H1 (cell line): ENCODE results near the gene SSX2IP. TPM values are rescaled to one million over a fixed set of nuclear protein-coding genes. Genes with fewer than 3 reads are reported as not detected.

ENCODE experiments used
- CTCF ChIA-PET: fragments of 300-600 bp; sonication (Branson Sonifier 250); formaldehyde crosslinking; loops from one replicate; lab custom pipeline; 2021; ENCODE audit not compliant: partially characterized antibody; lab: Charles Lee
- POLR2A ChIA-PET: fragments of 300-600 bp; sonication (Branson Sonifier 250); formaldehyde crosslinking; loops from one replicate; lab custom pipeline; 2021; ENCODE audit warnings: inconsistent platforms; ENCODE audit not compliant: partially characterized antibody; lab: Charles Lee
- DNase-seq, 2 experiments: peaks; one replicate each; pipeline versions ENCODE4 v3.0.0 to v3.0.0-alpha.2; 2010 to 2022; ENCODE audit warnings: low spot score in 2 of 2, low read depth in 1 of 2, mixed read lengths in 1 of 2
- FAIRE-seq: peaks from 2 replicates; lab custom pipeline; 2011; peaks lifted over from hg19 to GRCh38; lab: Jason Lieb, UNC
- H2AFZ ChIP-seq: 2 replicates; pipeline ENCODE4 v1.8.1; 2012; ENCODE audit warnings: low read length, inconsistent platforms
- H2AK5ac ChIP-seq: 2 replicates; pipeline ENCODE4 v1.6.1; 2013; ENCODE audit warnings: low read depth, low read length
- H2BK120ac ChIP-seq: replicated peaks from 2 replicates; pipeline ENCODE3; 2013; ENCODE audit warnings: low read depth, low read length, inconsistent platforms
- H2BK12ac ChIP-seq: 2 replicates; pipeline ENCODE4 v1.6.1; 2013; ENCODE audit warnings: low read depth, low read length
- H2BK15ac ChIP-seq: 2 replicates; pipeline ENCODE4 v1.6.1; 2013; ENCODE audit warnings: low read length
- H2BK20ac ChIP-seq: 2 replicates; pipeline ENCODE4 v1.6.1; 2013; ENCODE audit warnings: low read length
- H2BK5ac ChIP-seq: 2 replicates; pipeline ENCODE4 v1.6.1; 2013; ENCODE audit warnings: low read depth, low read length
- H3K14ac ChIP-seq: 2 replicates; pipeline ENCODE4 v1.6.1; 2013; ENCODE audit warnings: inconsistent platforms; ENCODE audit not compliant: insufficient read length
- H3K18ac ChIP-seq: 2 replicates; pipeline ENCODE4 v1.6.1; 2013; ENCODE audit warnings: low read length; ENCODE audit errors: extremely low read depth
- H3K23ac ChIP-seq: 2 replicates; pipeline ENCODE4 v1.6.1; 2013; ENCODE audit warnings: inconsistent platforms; ENCODE audit not compliant: insufficient read length
- H3K23me2 ChIP-seq: 2 replicates; pipeline ENCODE4 v1.6.1; 2013; ENCODE audit warnings: low read depth, low read length
- H3K27ac ChIP-seq: 2 replicates; pipeline ENCODE4 v1.6.1; 2011; ENCODE audit warnings: low read depth, low read length, inconsistent platforms
- H3K27me3 ChIP-seq, 4 experiments: replicated peaks in 1 of 4; 1 replicate in 1 of 4; 2 replicates in 3 of 4; pipeline versions ENCODE4 v1.6.1 to v1.8.1; 2011 to 2013; ENCODE audit warnings: low read length in 3 of 4, mild to moderate bottlenecking in 3 of 4, inconsistent platforms in 2 of 4, mixed read lengths in 2 of 4, moderate library complexity in 1 of 4; ENCODE audit not compliant: control insufficient read depth in 3 of 4, insufficient read depth in 3 of 4; ENCODE audit errors: extremely low read depth in 1 of 4
- H3K36me3 ChIP-seq, 4 experiments: 2 replicates each; pipeline versions ENCODE4 v1.6.1 to v1.8.1; 2011 to 2013; ENCODE audit warnings: mild to moderate bottlenecking in 4 of 4, low read length in 3 of 4, moderate library complexity in 2 of 4, control low read depth in 1 of 4, inconsistent platforms in 1 of 4; ENCODE audit not compliant: insufficient read depth in 4 of 4, control insufficient read depth in 2 of 4
- H3K4ac ChIP-seq: replicated peaks from 2 replicates; pipeline ENCODE3; 2013; ENCODE audit warnings: low read length, low read depth, mixed read lengths, inconsistent platforms; ENCODE audit not compliant: insufficient read length
- H3K4me1 ChIP-seq, 4 experiments: replicated peaks in 1 of 4; 1 replicate in 1 of 4; 2 replicates in 3 of 4; pipeline versions ENCODE4 v1.6.1 to v1.8.1; 2011 to 2013; ENCODE audit warnings: low read length in 3 of 4, inconsistent platforms in 2 of 4, mixed read lengths in 1 of 4; ENCODE audit not compliant: insufficient read depth in 4 of 4, control insufficient read depth in 3 of 4
- H3K4me2 ChIP-seq, 2 experiments: 2 replicates each; pipeline versions ENCODE4 v1.6.1 to v1.8.1; 2011 to 2013; ENCODE audit warnings: low read depth in 2 of 2, low read length in 2 of 2, control low read depth in 1 of 2, inconsistent platforms in 1 of 2, mild to moderate bottlenecking in 1 of 2; ENCODE audit not compliant: insufficient read depth in 1 of 2
- H3K4me3 ChIP-seq, 4 experiments: fragments of 200-600, 300-600 bp in 1 of 4; sonication (generic), shearing (Covaris generic), sonication (Bioruptor Twin) in 1 of 4; 2 replicates each; pipeline versions ENCODE4 v1.5.1 to v1.8.1; 2011 to 2016; ENCODE audit warnings: low read length in 4 of 4, low read depth in 3 of 4, control low read depth in 2 of 4, inconsistent platforms in 2 of 4, mild to moderate bottlenecking in 2 of 4, mixed read lengths in 1 of 4, moderate library complexity in 1 of 4; ENCODE audit not compliant: insufficient read depth in 2 of 4; ENCODE audit errors: extremely low read depth in 1 of 4
- H3K56ac ChIP-seq: replicated peaks from 2 replicates; pipeline ENCODE3; 2013; ENCODE audit warnings: low read depth, mild to moderate bottlenecking, mixed read lengths, low read length, inconsistent platforms; ENCODE audit not compliant: insufficient read length
- H3K79me1 ChIP-seq: 2 replicates; pipeline ENCODE4 v1.6.1; 2013; ENCODE audit warnings: low read depth, low read length, control low read depth
- H3K79me2 ChIP-seq, 2 experiments: 2 replicates each; pipeline versions ENCODE4 v1.6.1 to v1.8.1; 2012 to 2013; ENCODE audit warnings: low read length in 2 of 2, mild to moderate bottlenecking in 2 of 2, inconsistent platforms in 1 of 2; ENCODE audit not compliant: insufficient read depth in 2 of 2, control insufficient read depth in 1 of 2
- H3K9ac ChIP-seq, 4 experiments: replicated peaks in 1 of 4; 1 replicate in 1 of 4; 2 replicates in 3 of 4; pipeline versions ENCODE4 v1.6.1 to v1.8.1; 2011 to 2013; ENCODE audit warnings: low read depth in 3 of 4, low read length in 3 of 4, control low read depth in 2 of 4, mild to moderate bottlenecking in 2 of 4, moderate library complexity in 2 of 4, inconsistent platforms in 1 of 4; ENCODE audit errors: extremely low read depth in 1 of 4
- H3K9me3 ChIP-seq, 2 experiments: 2 replicates each; pipeline versions ENCODE4 v1.6.1 to v1.8.1; 2012 to 2013; ENCODE audit warnings: mild to moderate bottlenecking in 2 of 2, moderate library complexity in 2 of 2, control low read depth in 1 of 2, inconsistent platforms in 1 of 2, low read depth in 1 of 2, low read length in 1 of 2, mixed read lengths in 1 of 2; ENCODE audit not compliant: insufficient read depth in 2 of 2
- H4K20me1 ChIP-seq, 2 experiments: replicated peaks in 1 of 2; 2 replicates each; pipeline versions ENCODE3 to v1.8.1; 2011 to 2013; ENCODE audit warnings: inconsistent platforms in 2 of 2, low read length in 2 of 2, mild to moderate bottlenecking in 1 of 2; ENCODE audit not compliant: insufficient read depth in 2 of 2, control insufficient read depth in 1 of 2
- H4K5ac ChIP-seq: 2 replicates; pipeline ENCODE4 v1.6.1; 2013; ENCODE audit warnings: low read length, low read depth, mixed read lengths, inconsistent platforms; ENCODE audit not compliant: insufficient read length
- H4K8ac ChIP-seq: 2 replicates; pipeline ENCODE4 v1.8.0; 2013; ENCODE audit warnings: mild to moderate bottlenecking, moderate library complexity, low read length, inconsistent platforms; ENCODE audit not compliant: insufficient read depth; ENCODE audit errors: extremely low read depth
- H4K91ac ChIP-seq: replicated peaks from 2 replicates; pipeline ENCODE3; 2013; ENCODE audit warnings: low read length, mixed read lengths, inconsistent platforms; ENCODE audit not compliant: insufficient read length
- BACH1 ChIP-seq: IDR thresholded peaks from 2 replicates; pipeline ENCODE4 v1.6.1; 2012; ENCODE audit warnings: low read length, improper control_type of control experiment
- BRCA1 ChIP-seq: IDR thresholded peaks from 2 replicates; pipeline ENCODE4 v1.6.1; 2012; ENCODE audit warnings: low read depth, low read length, improper control_type of control experiment
- KDM5A ChIP-seq: fragments of 200-600 bp; IDR thresholded peaks from 2 replicates; pipeline ENCODE4 v1.7.1; 2012; ENCODE audit warnings: mild to moderate bottlenecking, low read length, inconsistent platforms, mixed read lengths
- NRF1 ChIP-seq: IDR thresholded peaks from 2 replicates; pipeline ENCODE4 v1.6.1; 2011; ENCODE audit warnings: mild to moderate bottlenecking, low read depth, low read length, improper control_type of control experiment
- POU5F1 ChIP-seq: IDR thresholded peaks from 2 replicates; pipeline ENCODE4 v1.6.1; 2011; ENCODE audit warnings: low read depth, mild to moderate bottlenecking, low read length, moderate library complexity
- SP1 ChIP-seq: IDR thresholded peaks from 2 replicates; pipeline ENCODE4 v1.6.1; 2011; ENCODE audit warnings: low read depth, low read length
- ZNF274 ChIP-seq: IDR thresholded peaks from 2 replicates; pipeline ENCODE4 v1.7.0; 2012; ENCODE audit warnings: low read length, borderline replicate concordance; ENCODE audit errors: extremely low read depth
- WGBS, 2 experiments: shearing (Covaris generic) in 1 of 2; methylation state at CpG; one replicate each; pipeline versions ENCODE4 v1.1.6 to v1.1.7; 2013 to 2015; ENCODE audit warnings: low lambda C conversion rate in 2 of 2, mixed read lengths in 2 of 2, inconsistent platforms in 1 of 2, low coverage in 1 of 2, missing lambda C conversion rate in 1 of 2; ENCODE audit not compliant: insufficient replicate concordance in 2 of 2, insufficient coverage in 1 of 2, insufficient read length in 1 of 2; ENCODE audit errors: extremely low coverage in 1 of 2, missing lambda C conversion rate in 1 of 2; 5-methylcytosine and 5-hydroxymethylcytosine counted together
- polyA plus RNA-seq, 7 experiments: library from polyadenylated mRNA; depleted of rRNA in 3 of 7; stranded (reverse) in 5 of 7; unstranded in 2 of 7; fragments of >200 nt in 5 of 7; fragments of 200-250 nt in 2 of 7; gene quantifications; 1 replicate in 5 of 7; 2 replicates in 1 of 7; 4 replicates in 1 of 7; pipeline versions ENCODE4 v1.2.1 to v1.2.3, GENCODE V29; 2011 to 2013; ENCODE audit warnings: missing spikeins in 2 of 7, mixed read lengths in 2 of 7
- total RNA-seq: library from RNA; stranded (reverse); fragmentation: NEBNext Ultra II Directional; extraction: Animal tissue kit (Norgen Biotek cat#: 25700); gene quantifications from 2 replicates; pipeline ENCODE4 v1.2.1, GENCODE V29; 2021

Gene SSX2IP
- total and polyA plus RNA-seq, 2 of the 8 experiments (the other 6 are each of a cell fraction or from before 2014, with no cell fraction given) = 4.0 to 31.3 TPM

- 96% methylated on average over 2 of the region's 2 CpGs; no CpG with 5 or more reads in 1 of the 2 experiments for WGBS, 2 experiments
- Histone ChIP-seq H4K91ac (no peak overlapping the region), H2BK15ac (no peak overlapping the region), H4K8ac (no peak overlapping the region), H3K4me3 (no peak overlapping the region), H3K79me1 (peaks cover 3% of the 10 kb centered on the region; the same call in 1 of the 2 replicates), H3K23me2 (no peaks in the 10 kb centered on the region), H3K27me3 (no peaks in the 10 kb centered on the region), H3K4me2 (no peak overlapping the region), H4K20me1 (no peaks in the 10 kb centered on the region), H3K9me3 (no peaks in the 10 kb centered on the region; a peak in 1 of 4 replicates), H3K56ac (no peak overlapping the region), H2AK5ac (no peak overlapping the region), H3K36me3 (peaks cover 0 to 6% (median 1%) of the 10 kb centered on the region in 4 experiments; a peak in 2 of 8 replicates), H3K4me1 (peaks cover 0 to 18% (median 8%) of the 10 kb centered on the region in 4 experiments; a peak in 4 of 7 replicates), H4K5ac (no peak overlapping the region), H3K27ac (no peak overlapping the region), H2AFZ (no peak overlapping the region), H2BK5ac (no peak overlapping the region), H3K9ac (no peak overlapping the region), H3K18ac (no peak overlapping the region), H2BK12ac (no peak overlapping the region), H3K79me2 (peaks cover 0 to 74% of the 10 kb centered on the region in 2 experiments; a peak in 3 of 4 replicates), H3K14ac (no peak overlapping the region), H2BK120ac (no peak overlapping the region), H3K4ac (no peak overlapping the region), H2BK20ac (no peak overlapping the region), H3K23ac (no peak overlapping the region)
- FAIRE-seq (no peak), DNase-seq (no peak)
- ChIA-PET CTCF (interaction anchor here (1.0 to 1.2 kb wide), 4 partner anchors 15 to 67 kb away, joined by 3 to 7 read pairs (median 3); no protein-coding TSS in a partner anchor), POLR2A (no interaction called here)
- TF ChIP-seq NRF1 (no peak), POU5F1 (no peak), BACH1 (no peak), ZNF274 (no peak), BRCA1 (no peak), KDM5A (no peak), SP1 (no peak)
These were observed 16.2 kb downstream of the SSX2IP start for GRCh38 chr1:84674021-84674420.
